Stomach (tissue), 9 donors: ENCODE results near the gene B9D2. TPM values are rescaled to one million over a fixed set of nuclear protein-coding genes. Genes with fewer than 3 reads are reported as not detected.
A peak's percentile ranks its signal among the peaks of the same experiment; 100 is the strongest.
"Not testable (repeated sequence)": the region's sequence is repeated elsewhere in the genome, so short reads cannot be mapped to it uniquely, and the experiment has no call there.

Experiments
- DNase-seq, 2 donors: peaks; one replicate each; pipeline versions ENCODE4 v3.0.0 to v3.0.0-alpha.2; 2013 to 2019
- H3K27ac ChIP-seq, 5 donors: fragments of 200-600 bp in 4 of 5; sonication (generic) in 4 of 5; one replicate each; pipeline ENCODE4 v1.5.1; 2013 to 2019; ENCODE audit warnings: mild to moderate bottlenecking in 1 of 5, moderate library complexity in 1 of 5
- H3K27me3 ChIP-seq, 3 donors: fragments of 200-600 bp; sonication (generic); one replicate each; pipeline ENCODE4 v1.5.1; 2017 to 2019; ENCODE audit warnings: mixed run types in 1 of 3
- H3K36me3 ChIP-seq, 4 donors: fragments of 200-600 bp; sonication (generic); 1 replicate in 3 of 4; 2 replicates in 1 of 4; pipeline ENCODE4 v1.5.1; 2016 to 2019
- H3K4me1 ChIP-seq, 4 donors: fragments of 200-600 bp; sonication (generic); one replicate each; pipeline ENCODE4 v1.5.1; 2016 to 2019
- H3K4me3 ChIP-seq, 4 donors: fragments of 200-600 bp; sonication (generic) in 3 of 4; one replicate each; pipeline ENCODE4 v1.5.1; 2016 to 2019; ENCODE audit warnings: mild to moderate bottlenecking in 1 of 4
- H3K9me3 ChIP-seq, 4 donors: fragments of 200-600 bp; sonication (generic); one replicate each; pipeline ENCODE4 v1.5.1; 2016 to 2019
- EP300 ChIP-seq: sonication (generic); formaldehyde crosslinking; IDR thresholded peaks from one replicate; pipeline ENCODE4 v1.6.1; 2017; ENCODE audit warnings: antibody characterized with exemption
- POLR2A ChIP-seq, 4 donors: fragments of 450-650 bp; IDR thresholded peaks; one replicate each; pipeline ENCODE4 v1.6.1; 2016; ENCODE audit warnings: antibody characterized with exemption in 4 of 4, control low read depth in 2 of 4, mild to moderate bottlenecking in 1 of 4, moderate library complexity in 1 of 4
- POLR2AphosphoS5 ChIP-seq, 3 donors: sonication (generic); formaldehyde crosslinking; IDR thresholded peaks; one replicate each; pipeline ENCODE4 v1.6.1; 2016; ENCODE audit warnings: antibody characterized with exemption in 3 of 3
- WGBS, 5 donors: extraction: QIAGEN DNeasy Blood & Tissue Kit in 3 of 5; methylation state at CpG; one replicate each; pipeline versions ENCODE4 v1.1.5 to v1.1.7; 2013 to 2018; 5-methylcytosine and 5-hydroxymethylcytosine counted together
- intact Hi-C: fragments of 100-400 bp; cut with DNase I; formaldehyde crosslinking; loops from one replicate; pipeline ENCODE4 v1.15.1; 2023; ENCODE audit warnings: low total_unique reads
- polyA plus RNA-seq, 3 donors: library from polyadenylated mRNA; stranded (reverse); fragments of 200-250 nt; gene quantifications; one replicate each; pipeline ENCODE4 v1.2.3, GENCODE V29; 2013
- total RNA-seq, 5 donors: library from RNA; depleted of rRNA; stranded (reverse); fragments of >200 nt; gene quantifications; one replicate each; pipeline versions ENCODE4 v1.1.0 to v1.2.3, GENCODE V29; 2014 to 2016
- TF ChIP-seq, protein P1 (sequence below), 7 experiments: fragments of 450-650 bp in 4 of 7; fragments of 200-600 bp in 3 of 7; sonication (generic) in 3 of 7; IDR thresholded peaks; one replicate each; pipeline ENCODE4 v1.5.1; 2016 to 2019; ENCODE audit warnings: antibody characterized with exemption in 7 of 7, control low read depth in 2 of 7, mild to moderate bottlenecking in 1 of 7
- donor health status: healthy with polysubstance abuse.
- donor health status: Bipolar disorder and iron deficiency.
- donor health status: healthy.

Gene B9D2
- total and polyA plus RNA-seq, 8 donors, result 0.58 to 20.3 (median 9.2) TPM; not detected in 1

DNA sequence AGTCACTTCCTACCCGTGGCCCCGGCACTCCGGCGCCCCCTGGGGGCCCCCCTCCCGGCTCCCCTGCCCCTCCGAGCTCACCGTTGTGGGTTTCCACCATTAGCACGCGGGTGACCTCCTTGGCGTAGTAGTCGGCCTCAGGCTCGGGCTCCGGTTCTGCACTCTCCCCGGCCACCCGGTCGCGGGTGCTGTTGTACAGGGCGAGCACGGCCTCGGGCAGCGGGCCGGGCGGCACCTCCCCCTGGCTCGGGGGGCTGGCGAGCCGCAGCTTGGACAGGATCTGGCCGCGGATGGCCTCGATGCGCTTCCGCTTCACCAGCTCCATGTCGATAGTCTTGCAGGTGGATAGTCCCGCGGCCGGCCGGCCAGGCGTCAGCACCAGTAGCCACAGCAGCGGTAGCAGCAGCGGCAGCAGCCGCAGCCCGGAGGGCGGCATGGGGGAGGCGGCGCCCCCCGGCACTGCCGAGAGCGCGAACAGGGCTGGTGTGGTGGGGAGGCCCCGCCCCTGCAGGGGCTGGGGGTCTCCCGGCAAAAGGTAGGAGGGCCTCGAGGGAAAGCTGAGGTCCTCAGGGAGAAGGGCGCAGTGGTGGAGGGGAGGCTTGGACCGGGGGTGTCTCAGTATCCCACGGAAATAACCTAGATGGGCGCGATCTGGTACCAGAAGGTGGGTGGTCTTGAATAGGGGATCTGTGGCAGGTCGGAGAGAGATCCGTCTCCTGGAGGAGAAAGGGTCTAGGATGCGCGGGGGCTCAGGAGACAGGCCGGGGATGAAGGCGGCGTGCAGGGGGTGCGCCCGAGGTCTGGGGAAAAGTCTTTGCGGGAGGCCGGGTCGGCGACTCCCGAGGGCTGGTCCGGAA, 11.1 kb downstream of the B9D2 start:
- Histone ChIP-seq H3K27ac (peak overlapping the region; percentile 73 to 91 (median 90)), H3K36me3 (peaks cover 0 to 5% (median 4%) of the 10 kb centered on the region in 4 donors), H3K27me3 (peaks cover 0 to 36% (median 20%) of the 10 kb centered on the region in 3 donors), H3K9me3 (no peaks in the 10 kb centered on the region), H3K4me3 (peak overlapping the region; percentile 73 to 87 (median 84)), H3K4me1 (peaks cover 30 to 90% (median 51%) of the 10 kb centered on the region in 4 donors)
- TF ChIP-seq, protein P1, sequence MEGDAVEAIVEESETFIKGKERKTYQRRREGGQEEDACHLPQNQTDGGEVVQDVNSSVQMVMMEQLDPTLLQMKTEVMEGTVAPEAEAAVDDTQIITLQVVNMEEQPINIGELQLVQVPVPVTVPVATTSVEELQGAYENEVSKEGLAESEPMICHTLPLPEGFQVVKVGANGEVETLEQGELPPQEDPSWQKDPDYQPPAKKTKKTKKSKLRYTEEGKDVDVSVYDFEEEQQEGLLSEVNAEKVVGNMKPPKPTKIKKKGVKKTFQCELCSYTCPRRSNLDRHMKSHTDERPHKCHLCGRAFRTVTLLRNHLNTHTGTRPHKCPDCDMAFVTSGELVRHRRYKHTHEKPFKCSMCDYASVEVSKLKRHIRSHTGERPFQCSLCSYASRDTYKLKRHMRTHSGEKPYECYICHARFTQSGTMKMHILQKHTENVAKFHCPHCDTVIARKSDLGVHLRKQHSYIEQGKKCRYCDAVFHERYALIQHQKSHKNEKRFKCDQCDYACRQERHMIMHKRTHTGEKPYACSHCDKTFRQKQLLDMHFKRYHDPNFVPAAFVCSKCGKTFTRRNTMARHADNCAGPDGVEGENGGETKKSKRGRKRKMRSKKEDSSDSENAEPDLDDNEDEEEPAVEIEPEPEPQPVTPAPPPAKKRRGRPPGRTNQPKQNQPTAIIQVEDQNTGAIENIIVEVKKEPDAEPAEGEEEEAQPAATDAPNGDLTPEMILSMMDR (IDR thresholded peaks at IDR 0.05), result peak in 1 of 7 experiments; percentile 41
- no peak for TF ChIP-seq EP300
- WGBS, 5 donors, result 0 to 1% (median 1%) methylated on average over 39 to 71 of the region's 71 CpGs
- intact Hi-C loops, result no loop called here
- DNase-seq, result peak; percentile 66 to 71

DNA sequence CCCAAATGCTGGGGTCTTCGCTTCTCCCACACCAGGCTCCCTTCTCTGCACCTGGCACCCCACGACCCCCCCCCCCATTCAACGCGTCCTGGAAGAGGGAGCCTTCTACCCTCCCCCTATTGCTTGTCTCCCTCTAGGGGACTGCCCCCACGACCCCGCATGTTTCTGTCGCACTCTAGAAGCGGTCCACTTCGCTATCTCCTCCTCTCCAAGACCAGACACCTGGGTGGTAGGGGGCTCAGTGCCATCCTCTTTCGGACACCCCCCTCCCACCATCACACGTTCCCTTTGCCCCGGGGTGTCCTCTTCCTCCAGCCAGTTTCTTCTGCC, 11.7 kb downstream of the B9D2 start:
- H3K4me3 ChIP-seq, result peak overlapping the region; percentile 73 to 87 (median 84)
- peak overlapping the region; percentile 54 to 91 (median 90) for H3K27ac ChIP-seq
- H3K27me3 ChIP-seq, result peaks cover 0 to 36% (median 20%) of the 10 kb centered on the region in 3 donors
- peaks cover under 1 to 11% (median 10%) of the 10 kb centered on the region in 4 donors for H3K36me3 ChIP-seq
- TF ChIP-seq POLR2A (IDR thresholded peaks at IDR 0.05), result no peak
- no peak for TF ChIP-seq EP300
- TF ChIP-seq, protein P1 (IDR thresholded peaks at IDR 0.05), result no peak
- TF ChIP-seq POLR2AphosphoS5 (IDR thresholded peaks at IDR 0.05), result no peak
- DNase-seq, result no peak
- intact Hi-C loops, result no loop called here
- 0 to 2% (median 2%) methylated on average over 12 of the region's 12 CpGs for WGBS, 5 donors
- no peaks in the 10 kb centered on the region for H3K9me3 ChIP-seq
- peaks cover 30 to 84% (median 51%) of the 10 kb centered on the region in 4 donors for H3K4me1 ChIP-seq

DNA sequence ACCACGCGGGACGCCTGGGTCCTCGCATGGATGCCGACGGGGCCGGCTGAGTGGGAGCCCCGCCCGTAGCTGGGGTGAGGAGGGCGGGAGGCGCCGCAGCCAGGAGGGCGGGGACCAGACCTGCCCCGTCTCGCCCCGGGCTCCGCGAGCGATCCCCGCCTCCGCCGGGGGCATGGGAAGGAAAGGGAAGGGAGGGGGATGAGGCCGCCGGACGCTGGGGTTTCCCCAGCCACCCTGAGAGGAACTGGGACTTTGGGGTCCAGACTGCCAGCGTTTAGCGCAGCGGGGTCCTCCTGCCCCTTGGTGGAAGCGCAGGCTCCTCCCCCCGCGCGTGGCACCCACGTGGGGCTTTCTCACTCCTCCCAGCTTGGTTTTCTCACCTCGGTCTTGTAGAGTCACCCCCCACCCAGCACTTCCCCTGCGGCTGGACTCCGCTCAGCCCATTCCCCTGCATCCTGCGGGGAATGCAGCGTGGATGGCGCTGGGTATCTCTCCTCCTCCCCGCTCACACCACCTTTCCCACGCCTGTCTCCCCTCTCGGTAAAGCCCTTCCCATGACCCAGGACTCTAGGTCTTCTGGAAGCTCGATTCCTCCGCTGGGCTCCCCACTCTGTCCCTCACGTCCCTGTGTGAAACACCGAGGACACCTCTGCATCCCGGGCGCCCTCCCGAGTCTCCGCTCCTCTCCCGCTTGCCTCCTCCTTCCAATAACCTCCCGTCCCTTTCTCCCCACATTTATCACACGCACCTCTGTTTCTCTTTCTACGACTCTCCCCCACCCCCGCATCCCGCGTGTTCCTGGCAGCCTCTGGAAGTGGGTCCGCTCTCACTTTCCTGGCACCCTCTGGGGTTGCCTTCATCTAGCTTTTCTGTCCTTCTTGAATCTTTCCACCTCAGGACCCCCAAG, 12.4 kb downstream of the B9D2 start:
- H3K36me3 ChIP-seq, result peaks cover 6 to 18% (median 16%) of the 10 kb centered on the region in 4 donors
- intact Hi-C loops, result no loop called here
- H3K27me3 ChIP-seq, result peaks cover 0 to 36% (median 20%) of the 10 kb centered on the region in 3 donors
- TF ChIP-seq POLR2A (IDR thresholded peaks at IDR 0.05) (no peak), POLR2AphosphoS5 (IDR thresholded peaks at IDR 0.05) (no peak), EP300 (no peak)
- TF ChIP-seq, protein P1 (IDR thresholded peaks at IDR 0.05), result no peak
- no peaks in the 10 kb centered on the region for H3K9me3 ChIP-seq
- H3K4me3 ChIP-seq, result peak overlapping the region; percentile 73 to 87 (median 84)
- 0 to 1% (median 1%) methylated on average over 38 to 58 of the region's 58 CpGs for WGBS, 5 donors
- peak overlapping the region; percentile 34 to 91 (median 90) for H3K27ac ChIP-seq
- H3K4me1 ChIP-seq, result peaks cover 30 to 77% (median 51%) of the 10 kb centered on the region in 4 donors
- peak; percentile 59 to 80 for DNase-seq

DNA sequence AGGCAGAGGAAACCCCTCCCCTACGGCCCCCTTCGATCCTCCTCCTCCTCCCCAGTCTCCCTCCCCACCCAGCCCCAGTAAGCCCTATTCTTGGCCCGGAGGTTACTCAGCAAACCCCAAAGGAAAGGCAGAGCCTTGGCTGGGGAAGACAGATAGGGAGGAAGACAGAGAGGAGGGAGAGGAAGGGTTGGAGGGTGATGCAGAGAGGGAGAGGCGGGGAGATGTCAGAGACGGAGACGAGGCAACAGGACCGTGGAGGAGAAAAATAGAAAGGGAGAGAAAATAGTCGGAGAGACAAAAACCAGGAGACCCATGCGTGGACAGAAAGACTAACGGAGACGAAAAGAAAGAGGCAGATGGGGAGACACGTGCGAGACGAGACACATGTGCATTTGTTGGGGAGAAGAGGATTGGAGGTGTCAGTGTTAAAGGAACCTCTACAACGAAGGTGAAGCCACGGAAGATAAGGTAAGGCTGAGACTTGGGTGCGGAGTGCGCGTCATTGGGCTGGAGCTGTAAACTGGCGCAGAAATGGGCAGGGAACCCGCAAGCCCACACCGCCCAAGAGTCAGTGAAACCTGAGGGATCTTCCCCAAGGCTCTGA, 13.1 kb downstream of the B9D2 start:
- WGBS, 5 donors, result 3 to 8% (median 4%) methylated on average over 21 to 22 of the region's 22 CpGs
- Histone ChIP-seq H3K27ac (peak overlapping the region in 4 of 5 donors; percentile 81 to 91 (median 90)), H3K36me3 (peaks cover 6 to 25% (median 24%) of the 10 kb centered on the region in 4 donors), H3K9me3 (no peaks in the 10 kb centered on the region), H3K4me3 (peak overlapping the region; percentile 73 to 87 (median 84)), H3K4me1 (peaks cover 30 to 70% (median 51%) of the 10 kb centered on the region in 4 donors), H3K27me3 (peaks cover 0 to 36% (median 20%) of the 10 kb centered on the region in 3 donors)
- intact Hi-C loops, result no loop called here
- TF ChIP-seq, protein P1 (IDR thresholded peaks at IDR 0.05), result no peak
- no peak for TF ChIP-seq POLR2AphosphoS5 (IDR thresholded peaks at IDR 0.05)
- no peak for TF ChIP-seq EP300
- DNase-seq, result no peak

DNA sequence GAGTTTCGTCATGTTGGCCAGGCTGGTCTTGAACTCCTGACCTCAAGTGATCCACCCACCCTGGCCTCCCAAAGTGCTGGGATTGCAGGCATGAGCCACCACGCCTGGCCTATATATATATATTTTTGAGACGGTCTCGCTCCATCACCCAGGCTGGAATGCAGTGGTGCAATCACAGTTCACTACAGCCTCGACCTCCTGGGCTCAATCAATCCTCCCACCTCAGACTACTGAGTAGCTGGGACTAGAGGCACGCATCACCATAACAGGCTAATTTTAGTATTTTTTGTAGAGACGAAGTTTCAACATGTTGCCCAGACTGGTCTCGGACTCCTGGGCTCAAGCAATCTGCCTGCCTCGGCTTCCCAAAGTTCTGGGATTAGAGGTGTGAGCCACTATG, 17.0 kb downstream of the B9D2 start:
- DNase-seq, H3K27ac ChIP-seq, H3K4me3 ChIP-seq, H3K9me3 ChIP-seq, intact Hi-C loops: not testable (repeated sequence)
- Histone ChIP-seq H3K36me3 (peaks cover 9 to 62% (median 60%) of the 10 kb centered on the region in 4 donors), H3K27me3 (peaks cover 0 to 17% (median 7%) of the 10 kb centered on the region in 3 donors), H3K4me1 (peaks cover 18 to 40% (median 23%) of the 10 kb centered on the region in 4 donors)
- WGBS, 5 donors, result 90 to 96% (median 93%) methylated on average over 8 to 9 of the region's 9 CpGs
